HepG2 (cell line): ENCODE results near the gene CCT6A. TPM values are rescaled to one million over a fixed set of nuclear protein-coding genes. Genes with fewer than 3 reads are reported as not detected.

Source experiments
- ATAC-seq: fragments of 200-7000 bp; cut with Tn5 transposase; 3 replicates; pipeline ENCODE4 v1.9.1; 2020; ENCODE audit warnings: mild to moderate bottlenecking, moderate library complexity
- BruUV-seq: library from RNA; stranded (reverse); fragments of 400-500 nt; replicated peaks from 2 replicates; lab custom pipeline; 2021; lab: Mats Ljungman, UMichigan
- CTCF ChIA-PET: fragments of 300-600 bp; formaldehyde crosslinking; extraction: SDS; loops from one replicate; lab custom pipeline; 2021; ENCODE audit warnings: low total read pairs, inconsistent platforms, low intra/inter-chr PET ratio; lab: Yijun Ruan, JAX
- POLR2A ChIA-PET: fragments of 350-600 bp; sonication (Branson Sonifier 250); formaldehyde crosslinking; loops from one replicate; lab custom pipeline; 2020; ENCODE audit warnings: antibody characterized with exemption, inconsistent platforms; lab: Yijun Ruan, JAX
- DNase-seq: peaks from one replicate; pipeline ENCODE4 v3.0.0-alpha.2; 2015; ENCODE audit warnings: low spot score
- FAIRE-seq: peaks from 3 replicates; lab custom pipeline; 2011; peaks lifted over from hg19 to GRCh38; lab: Jason Lieb, UNC
- H2AFZ ChIP-seq: one replicate; pipeline ENCODE4 v1.6.1; 2011; ENCODE audit warnings: low read length, inconsistent platforms
- H3K27ac ChIP-seq: fragments of 300-600 bp; 3 replicates; pipeline ENCODE4 v1.8.0; 2011; ENCODE audit warnings: mixed run types, mild to moderate bottlenecking, mixed read lengths, low read length, inconsistent platforms; ENCODE audit not compliant: insufficient read depth; ENCODE audit errors: extremely low read length
- H3K27me3 ChIP-seq, 2 experiments: fragments of 200-600 bp in 1 of 2; 2 replicates in 1 of 2; 3 replicates in 1 of 2; pipeline versions ENCODE4 v1.6.0 to v1.8.0; 2011; ENCODE audit warnings: low read length in 2 of 2, mild to moderate bottlenecking in 2 of 2, moderate library complexity in 2 of 2, inconsistent platforms in 1 of 2; ENCODE audit not compliant: insufficient read depth in 2 of 2, control insufficient read depth in 1 of 2
- H3K36me3 ChIP-seq, 2 experiments: fragments of 200-600 bp in 1 of 2; replicated peaks in 1 of 2; 2 replicates in 1 of 2; 3 replicates in 1 of 2; pipeline versions ENCODE4 v1.5.1 to v1.8.0; 2011; ENCODE audit warnings: low read length in 2 of 2, inconsistent platforms in 1 of 2; ENCODE audit not compliant: insufficient read depth in 2 of 2, control insufficient read depth in 1 of 2
- H3K4me1 ChIP-seq: 2 replicates; pipeline ENCODE4 v1.5.1; 2012; ENCODE audit warnings: low read length, inconsistent platforms; ENCODE audit not compliant: insufficient read depth
- H3K4me2 ChIP-seq: 2 replicates; pipeline ENCODE4 v1.6.0; 2011; ENCODE audit warnings: low read depth, low read length, inconsistent platforms
- H3K4me3 ChIP-seq, 3 experiments: fragments of 200-600 bp in 1 of 3; sonication (generic), shearing (Covaris generic) in 1 of 3; replicated peaks in 1 of 3; 2 replicates each; pipeline ENCODE4 v1.5.1; 2011 to 2016; ENCODE audit warnings: low read length in 3 of 3, inconsistent platforms in 2 of 3, low read depth in 2 of 3, mild to moderate bottlenecking in 2 of 3, control low read depth in 1 of 3, mixed read lengths in 1 of 3; ENCODE audit not compliant: insufficient read depth in 1 of 3
- H3K79me2 ChIP-seq: one replicate; pipeline ENCODE4 v1.6.1; 2011; ENCODE audit warnings: low read length, inconsistent platforms; ENCODE audit not compliant: insufficient read depth
- H3K9ac ChIP-seq: 2 replicates; pipeline ENCODE4 v1.6.0; 2011; ENCODE audit warnings: mild to moderate bottlenecking, low read depth, low read length, inconsistent platforms; ENCODE audit not compliant: insufficient read depth
- H3K9me3 ChIP-seq: 2 replicates; pipeline ENCODE4 v1.5.1; 2012; ENCODE audit warnings: mild to moderate bottlenecking, low read length
- H4K20me1 ChIP-seq: 2 replicates; pipeline ENCODE4 v1.6.0; 2011; ENCODE audit warnings: inconsistent platforms, mild to moderate bottlenecking, low read length, moderate library complexity; ENCODE audit not compliant: insufficient read depth
- CENPBD1 ChIP-seq: sonication (generic); formaldehyde crosslinking; IDR thresholded peaks from 2 replicates; pipeline ENCODE4 v1.8.0; 2022; ENCODE audit warnings: missing genetic modification reagents, low read depth, mild to moderate bottlenecking, borderline replicate concordance
- DMAP1 ChIP-seq: IDR thresholded peaks from 2 replicates; pipeline ENCODE4 v1.6.1; 2016
- DNMT1 ChIP-seq: sonication (generic); formaldehyde crosslinking; IDR thresholded peaks from 2 replicates; pipeline ENCODE4 v1.5.1; 2020; ENCODE audit warnings: mild to moderate bottlenecking, missing genetic modification reagents
- GATA4 ChIP-seq: sonication (generic); IDR thresholded peaks from 2 replicates; pipeline ENCODE4 v1.6.1; 2016; ENCODE audit warnings: antibody characterized with exemption, low read depth, borderline replicate concordance
- KLF6 ChIP-seq: IDR thresholded peaks from 2 replicates; pipeline ENCODE4 v1.8.0; 2016; ENCODE audit warnings: missing biosample characterization, missing genetic modification reagents
- PAWR ChIP-seq: sonication (generic); formaldehyde crosslinking; IDR thresholded peaks from 2 replicates; pipeline ENCODE4 v1.4.0; 2020; ENCODE audit warnings: missing genetic modification reagents, mild to moderate bottlenecking, borderline replicate concordance
- SIX1 ChIP-seq: sonication (generic); formaldehyde crosslinking; IDR thresholded peaks from 2 replicates; pipeline ENCODE4 v1.4.0; 2020; ENCODE audit warnings: missing genetic modification reagents, borderline replicate concordance
- SMYD3 ChIP-seq: sonication (generic); formaldehyde crosslinking; IDR thresholded peaks from 2 replicates; pipeline ENCODE4 v1.8.1; 2023; ENCODE audit warnings: mild to moderate bottlenecking, missing genetic modification reagents
- THYN1 ChIP-seq: sonication (generic); formaldehyde crosslinking; IDR thresholded peaks from 2 replicates; pipeline ENCODE4 v1.8.1; 2023; ENCODE audit warnings: low read depth, mild to moderate bottlenecking, moderate library complexity, missing genetic modification reagents, borderline replicate concordance
- TRIM24 ChIP-seq: sonication (generic); formaldehyde crosslinking; IDR thresholded peaks from 2 replicates; pipeline ENCODE4 v1.8.0; 2022; ENCODE audit warnings: mild to moderate bottlenecking, missing genetic modification reagents
- ZBTB2 ChIP-seq: sonication (generic); formaldehyde crosslinking; IDR thresholded peaks from 2 replicates; pipeline ENCODE4 v1.8.0; 2022; ENCODE audit warnings: low read depth, missing genetic modification reagents
- ZBTB7A ChIP-seq: sonication (generic); formaldehyde crosslinking; IDR thresholded peaks from 2 replicates; pipeline ENCODE4 v1.8.0; 2022; ENCODE audit warnings: mild to moderate bottlenecking, missing genetic modification reagents
- ZEB1 ChIP-seq: IDR thresholded peaks from 2 replicates; pipeline ENCODE4 v1.6.1; 2012; ENCODE audit warnings: mild to moderate bottlenecking, low read depth, inconsistent platforms; ENCODE audit not compliant: insufficient replicate concordance
- ZNF432 ChIP-seq: sonication (generic); formaldehyde crosslinking; IDR thresholded peaks from 2 replicates; pipeline ENCODE4 v1.5.0; 2020; ENCODE audit warnings: missing genetic modification reagents, mild to moderate bottlenecking, borderline replicate concordance
- ZNF605 ChIP-seq: sonication (generic); formaldehyde crosslinking; IDR thresholded peaks from 2 replicates; pipeline ENCODE4 v1.8.0; 2022; ENCODE audit warnings: mild to moderate bottlenecking, missing genetic modification reagents
- WGBS: methylation state at CpG from one replicate; pipeline ENCODE4 v1.1.6; 2017; ENCODE audit warnings: low lambda C conversion rate; 5-methylcytosine and 5-hydroxymethylcytosine counted together
- in situ Hi-C: cut with HindIII; loops from 2 replicates; pipeline ENCODE4 v1.10.0; 2017; ENCODE audit warnings: low pct_unique_long_range_greater_than_20kb; ENCODE audit not compliant: extremely low pct_ligation_motif_present
- intact Hi-C: fragments of 100-400 bp; cut with micrococcal nuclease; formaldehyde crosslinking; loops from one replicate; pipeline ENCODE4 v1.10.0; 2022; ENCODE audit not compliant: unreplicated experiment
- polyA plus RNA-seq, 8 experiments: library from polyadenylated mRNA; depleted of rRNA in 3 of 8; stranded (reverse) in 7 of 8; unstranded in 1 of 8; fragments of >200 nt; fragmentation: Illumina TruSeq in 4 of 8; extraction: Trizol in 4 of 8; gene quantifications; 2 replicates each; pipeline versions ENCODE4 v1.2.1 to v1.2.3, GENCODE V29; 2011 to 2016; ENCODE audit warnings: low read depth in 4 of 8, missing spikeins in 1 of 8, mixed read lengths in 1 of 8; ENCODE audit not compliant: insufficient read depth in 1 of 8
- total RNA-seq, 5 experiments: library from RNA; depleted of rRNA; stranded (reverse); fragments of >200 nt; fragmentation: Illumina TruSeq; extraction: Trizol; gene quantifications; 2 replicates each; pipeline ENCODE4 v1.2.3, GENCODE V29; 2016; ENCODE audit warnings: low read depth in 1 of 5
- TF ChIP-seq, protein P1 (sequence below): sonication (generic); formaldehyde crosslinking; IDR thresholded peaks from 2 replicates; pipeline ENCODE4 v1.4.0; 2020; ENCODE audit warnings: missing genetic modification reagents, borderline replicate concordance
- TF ChIP-seq, protein P2 (sequence below): sonication (generic); formaldehyde crosslinking; IDR thresholded peaks from 2 replicates; pipeline ENCODE4 v1.5.1; 2020; ENCODE audit warnings: mild to moderate bottlenecking, missing genetic modification reagents, borderline replicate concordance
- TF ChIP-seq, protein P3 (sequence below): sonication (generic); formaldehyde crosslinking; IDR thresholded peaks from 2 replicates; pipeline ENCODE4 v1.4.0; 2020; ENCODE audit warnings: missing genetic modification reagents, borderline replicate concordance

The CCT6A gene
- total and polyA plus RNA-seq, 2 of the 13 experiments (the other 11 are each of a cell fraction or from before 2014, with no cell fraction given) = 219 to 292 TPM

DNA sequence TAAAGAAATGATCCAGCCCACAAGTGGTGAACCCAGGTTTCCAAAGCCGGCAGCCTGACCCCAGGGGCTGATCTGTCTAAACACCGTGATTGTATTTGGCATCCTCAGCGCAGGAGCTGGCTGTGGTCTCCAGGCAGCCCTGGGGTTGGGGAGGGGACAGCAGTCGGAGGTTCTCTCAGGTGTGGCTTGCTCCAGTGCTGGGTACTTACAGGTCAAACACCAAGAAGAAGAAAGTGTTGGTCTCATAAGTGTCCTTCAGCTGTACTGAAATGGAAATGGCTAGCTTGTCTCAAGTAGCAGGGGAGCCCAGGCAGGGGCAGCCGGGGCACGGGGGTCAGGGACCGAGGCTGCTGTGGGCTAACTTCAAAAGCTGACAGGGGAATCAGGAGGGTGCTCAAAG lies 35.2 kb downstream of the CCT6A start:
- ATAC-seq = no peak
- no peak for DNase-seq
- POLR2A ChIA-PET = no interaction called here

More for the DNA sequence above, 35.2 kb downstream of the CCT6A start:
- Histone ChIP-seq H3K79me2 (no peaks in the 10 kb centered on the region), H3K4me3 (no peak overlapping the region), H3K27me3 (no peaks in the 10 kb centered on the region), H4K20me1 (no peaks in the 10 kb centered on the region), H2AFZ (no peak overlapping the region), H3K9me3 (no peaks in the 10 kb centered on the region), H3K27ac (no peak overlapping the region), H3K4me2 (no peak overlapping the region), H3K36me3 (0 out of 5 replicates have a peak, but pooled peaks cover 0 to 1% of the 10 kb centered on the region in 2 experiments), H3K4me1 (no peaks in the 10 kb centered on the region)
- FAIRE-seq = no peak
- TF ChIP-seq, protein P1, sequence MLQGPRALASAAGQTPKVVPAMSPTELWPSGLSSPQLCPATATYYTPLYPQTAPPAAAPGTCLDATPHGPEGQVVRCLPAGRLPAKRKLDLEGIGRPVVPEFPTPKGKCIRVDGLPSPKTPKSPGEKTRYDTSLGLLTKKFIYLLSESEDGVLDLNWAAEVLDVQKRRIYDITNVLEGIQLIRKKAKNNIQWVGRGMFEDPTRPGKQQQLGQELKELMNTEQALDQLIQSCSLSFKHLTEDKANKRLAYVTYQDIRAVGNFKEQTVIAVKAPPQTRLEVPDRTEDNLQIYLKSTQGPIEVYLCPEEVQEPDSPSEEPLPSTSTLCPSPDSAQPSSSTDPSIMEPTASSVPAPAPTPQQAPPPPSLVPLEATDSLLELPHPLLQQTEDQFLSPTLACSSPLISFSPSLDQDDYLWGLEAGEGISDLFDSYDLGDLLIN (CRISPR knock-in tag) = no peak
- no peak for TF ChIP-seq PAWR (CRISPR knock-in tag)
- TF ChIP-seq DMAP1 (CRISPR knock-in tag) = no peak
- no peak for TF ChIP-seq TRIM24
- TF ChIP-seq SIX1 (CRISPR knock-in tag) = no peak
- no peak for TF ChIP-seq THYN1 (CRISPR knock-in tag)
- TF ChIP-seq, protein P2, sequence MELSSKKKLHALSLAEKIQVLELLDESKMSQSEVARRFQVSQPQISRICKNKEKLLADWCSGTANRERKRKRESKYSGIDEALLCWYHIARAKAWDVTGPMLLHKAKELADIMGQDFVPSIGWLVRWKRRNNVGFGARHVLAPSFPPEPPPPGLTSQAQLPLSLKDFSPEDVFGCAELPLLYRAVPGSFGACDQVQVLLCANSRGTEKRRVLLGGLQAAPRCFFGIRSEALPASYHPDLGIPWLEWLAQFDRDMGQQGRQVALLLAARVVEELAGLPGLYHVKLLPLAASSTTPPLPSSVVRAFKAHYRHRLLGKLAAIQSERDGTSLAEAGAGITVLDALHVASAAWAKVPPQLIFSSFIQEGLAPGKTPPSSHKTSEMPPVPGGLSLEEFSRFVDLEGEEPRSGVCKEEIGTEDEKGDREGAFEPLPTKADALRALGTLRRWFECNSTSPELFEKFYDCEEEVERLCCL (CRISPR knock-in tag) = no peak
- TF ChIP-seq DNMT1 (CRISPR knock-in tag) = no peak
- no peak for TF ChIP-seq SMYD3 (CRISPR knock-in tag)
- TF ChIP-seq ZNF432 (CRISPR knock-in tag) = no peak
- no peak for TF ChIP-seq CENPBD1 (CRISPR knock-in tag)
- TF ChIP-seq ZNF605 (CRISPR knock-in tag) = no peak
- no peak for TF ChIP-seq GATA4
- TF ChIP-seq, protein P3, sequence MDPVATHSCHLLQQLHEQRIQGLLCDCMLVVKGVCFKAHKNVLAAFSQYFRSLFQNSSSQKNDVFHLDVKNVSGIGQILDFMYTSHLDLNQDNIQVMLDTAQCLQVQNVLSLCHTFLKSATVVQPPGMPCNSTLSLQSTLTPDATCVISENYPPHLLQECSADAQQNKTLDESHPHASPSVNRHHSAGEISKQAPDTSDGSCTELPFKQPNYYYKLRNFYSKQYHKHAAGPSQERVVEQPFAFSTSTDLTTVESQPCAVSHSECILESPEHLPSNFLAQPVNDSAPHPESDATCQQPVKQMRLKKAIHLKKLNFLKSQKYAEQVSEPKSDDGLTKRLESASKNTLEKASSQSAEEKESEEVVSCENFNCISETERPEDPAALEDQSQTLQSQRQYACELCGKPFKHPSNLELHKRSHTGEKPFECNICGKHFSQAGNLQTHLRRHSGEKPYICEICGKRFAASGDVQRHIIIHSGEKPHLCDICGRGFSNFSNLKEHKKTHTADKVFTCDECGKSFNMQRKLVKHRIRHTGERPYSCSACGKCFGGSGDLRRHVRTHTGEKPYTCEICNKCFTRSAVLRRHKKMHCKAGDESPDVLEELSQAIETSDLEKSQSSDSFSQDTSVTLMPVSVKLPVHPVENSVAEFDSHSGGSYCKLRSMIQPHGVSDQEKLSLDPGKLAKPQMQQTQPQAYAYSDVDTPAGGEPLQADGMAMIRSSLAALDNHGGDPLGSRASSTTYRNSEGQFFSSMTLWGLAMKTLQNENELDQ = no peak
- TF ChIP-seq ZBTB7A = no peak
- no peak for TF ChIP-seq KLF6 (CRISPR knock-in tag)
- no peak for TF ChIP-seq ZBTB2 (CRISPR knock-in tag)
- TF ChIP-seq ZEB1 = no peak
- TF ChIP-seq, all 625 proteins: peak for 0
- CTCF ChIA-PET = no interaction called here
- WGBS = 99% methylated on average over 6 of the region's 7 CpGs
- intact Hi-C loops = no loop called here
- H3K9ac ChIP-seq = no peak overlapping the region
- no TSS peak for BruUV-seq
- in situ Hi-C loops = loop anchor here (25.0 kb wide), 1 partner anchor 324 kb away; no protein-coding TSS in a partner anchor
